Upper lobe of left lung (tissue), 6 donors: ENCODE measurements around the gene WDR48. TPM values are rescaled to one million over a fixed set of nuclear protein-coding genes. Genes with fewer than 3 reads are reported as not detected.

ENCODE experiments used
- ATAC-seq, 2 donors: fragments of 200-7000 bp; cut with Tn5 transposase; one replicate each; pipeline ENCODE4 v1.9.1; 2022; ENCODE audit warnings: mild to moderate bottlenecking in 2 of 2, moderate library complexity in 2 of 2; ENCODE audit not compliant: low FRiP score in 2 of 2
- DNase-seq, 2 donors: peaks; one replicate each; pipeline ENCODE4 v3.0.0-alpha.2; 2019 to 2020
- H3K27ac ChIP-seq, 4 donors: fragments of 200-600 bp; sonication (generic); one replicate each; pipeline ENCODE4 v1.5.1; 2016 to 2019
- H3K27me3 ChIP-seq, 4 donors: fragments of 200-600 bp; sonication (generic); one replicate each; pipeline ENCODE4 v1.5.1; 2017 to 2019
- H3K36me3 ChIP-seq, 4 donors: fragments of 200-600 bp; sonication (generic); one replicate each; pipeline ENCODE4 v1.5.1; 2016 to 2019
- H3K4me1 ChIP-seq, 4 donors: fragments of 200-600 bp; sonication (generic); one replicate each; pipeline ENCODE4 v1.5.1; 2018 to 2019
- H3K4me3 ChIP-seq, 4 donors: fragments of 200-600 bp; sonication (generic); one replicate each; pipeline ENCODE4 v1.5.1; 2017 to 2019; ENCODE audit warnings: mild to moderate bottlenecking in 2 of 4, moderate library complexity in 1 of 4
- H3K9me3 ChIP-seq, 4 donors: fragments of 200-600 bp; sonication (generic); one replicate each; pipeline ENCODE4 v1.5.1; 2018 to 2019
- CTCF ChIP-seq, 6 experiments: fragments of 450-650 bp in 4 of 6; fragments of 200-600 bp in 2 of 6; sonication (generic) in 2 of 6; IDR thresholded peaks; one replicate each; pipeline ENCODE4 v1.5.1; 2016 to 2019; ENCODE audit warnings: antibody characterized with exemption in 6 of 6
- EP300 ChIP-seq, 4 donors: sonication (generic); formaldehyde crosslinking; IDR thresholded peaks; one replicate each; pipeline ENCODE4 v1.5.1; 2017; ENCODE audit warnings: antibody characterized with exemption in 4 of 4, control low read depth in 2 of 4
- POLR2A ChIP-seq, 4 donors: fragments of 450-650 bp; IDR thresholded peaks; one replicate each; pipeline ENCODE4 v1.5.1; 2016 to 2017; ENCODE audit warnings: antibody characterized with exemption in 4 of 4, mild to moderate bottlenecking in 2 of 4
- POLR2AphosphoS5 ChIP-seq, 2 donors: sonication (generic); formaldehyde crosslinking; IDR thresholded peaks; one replicate each; pipeline ENCODE4 v1.5.1; 2017; ENCODE audit warnings: antibody characterized with exemption in 2 of 2
- WGBS, 2 donors: methylation state at CpG; one replicate each; pipeline ENCODE4 v1.1.5; 2017 to 2018; 5-methylcytosine and 5-hydroxymethylcytosine counted together
- total RNA-seq, 6 donors: library from RNA; depleted of rRNA in 4 of 6; stranded (reverse); fragments of >200 nt in 4 of 6; gene quantifications; one replicate each; pipeline versions ENCODE4 v1.1.0 to v1.2.1, GENCODE V29; 2016 to 2021
- donor health status: DM: no; HTN: no; CAD: no; lungs with moderate emphysema.
- donor health status: DM: no; HTN: yes; CAD: no; lungs with severe emphysema.

Gene WDR48
- total RNA-seq, 6 donors from 2014 or later = 9.7 to 30.2 (median 25.5) TPM

DNA sequence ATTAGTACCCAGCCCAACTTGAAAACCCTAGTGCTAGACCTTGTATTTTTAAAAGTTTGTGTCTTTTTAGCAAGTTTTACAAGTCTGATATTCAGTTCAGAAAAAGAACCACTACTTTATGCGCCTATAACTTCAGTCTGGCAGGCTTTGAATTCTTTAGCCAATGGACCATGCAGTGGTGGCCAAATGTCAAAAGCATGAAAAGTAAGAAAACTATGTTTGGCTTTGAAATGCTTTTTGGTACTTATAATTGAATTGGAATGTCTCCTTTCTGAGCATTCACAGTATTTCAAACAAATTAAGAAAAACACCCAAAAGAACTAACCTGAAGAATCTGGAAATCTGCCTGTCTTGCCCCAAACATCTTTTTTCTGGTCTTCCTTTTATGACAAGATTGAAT lies 12.8 kb downstream of the WDR48 start:
- Histone ChIP-seq H3K9me3 (no peaks in the 10 kb centered on the region), H3K4me3 (no peak overlapping the region), H3K4me1 (peaks cover 0 to 2% (median 0%) of the 10 kb centered on the region in 4 donors), H3K36me3 (peaks cover 0 to 43% (median 18%) of the 10 kb centered on the region in 4 donors), H3K27me3 (no peaks in the 10 kb centered on the region), H3K27ac (no peak overlapping the region)
- ATAC-seq (no peak), DNase-seq (no peak)
- 95 to 100% methylated on average over 1 of the region's 1 CpG for WGBS, 2 donors
- TF ChIP-seq CTCF (IDR thresholded peaks at IDR 0.05) (no peak), EP300 (IDR thresholded peaks at IDR 0.05) (no peak), POLR2A (IDR thresholded peaks at IDR 0.05) (no peak), POLR2AphosphoS5 (IDR thresholded peaks at IDR 0.05) (no peak)

DNA sequence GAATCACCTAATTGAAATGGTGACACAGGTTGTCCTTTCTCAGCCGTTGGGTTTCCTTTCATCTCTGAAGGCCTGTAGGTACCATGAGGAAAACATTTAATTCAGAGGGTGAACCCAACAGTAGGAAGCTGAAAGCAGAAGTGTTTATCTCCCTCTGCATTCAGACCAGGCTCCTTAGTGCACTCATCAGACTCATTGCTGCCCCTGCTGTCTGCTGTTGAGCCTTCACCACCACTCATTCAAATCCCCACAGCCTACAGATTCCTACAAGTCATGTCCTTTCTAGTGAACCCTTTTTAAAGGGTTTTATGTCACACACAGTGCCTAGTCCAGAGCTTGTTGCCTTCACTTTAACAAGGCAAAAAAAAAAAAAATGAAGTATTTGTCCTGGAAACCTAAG lies 13.4 kb downstream of the WDR48 start:
- DNase-seq = no peak

DNA sequence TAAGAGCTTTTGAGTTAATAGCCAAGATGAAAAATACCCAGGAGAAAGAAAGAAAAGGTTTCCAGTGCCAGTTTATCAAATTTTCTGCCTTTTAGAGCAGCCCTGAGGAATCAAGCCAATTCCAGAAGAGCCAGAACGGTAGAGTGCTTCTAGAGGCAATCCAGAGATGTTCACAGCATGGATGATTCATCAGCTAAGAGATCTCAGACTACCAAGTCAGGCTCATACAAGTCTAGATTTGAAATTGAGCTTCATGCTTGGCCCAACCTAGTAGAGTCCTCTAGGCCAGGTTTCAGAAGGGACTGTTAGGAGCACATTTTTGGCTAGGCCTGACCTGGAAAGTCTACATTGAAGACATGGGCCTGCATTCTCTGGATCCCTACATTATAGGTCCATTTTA lies 15.5 kb downstream of the WDR48 start:
- peaks cover 0 to 70% (median 20%) of the 10 kb centered on the region in 4 donors for H3K36me3 ChIP-seq
- no peak overlapping the region for H3K27ac ChIP-seq
- H3K4me3 ChIP-seq = no peak overlapping the region
- 65 to 81% methylated on average over 1 of the region's 1 CpG for WGBS, 2 donors
- H3K9me3 ChIP-seq = no peaks in the 10 kb centered on the region
- ATAC-seq (no peak), DNase-seq (no peak)
- H3K27me3 ChIP-seq = no peaks in the 10 kb centered on the region
- H3K4me1 ChIP-seq = peaks cover 0 to 2% (median 0%) of the 10 kb centered on the region in 4 donors
- TF ChIP-seq CTCF (IDR thresholded peaks at IDR 0.05) = no peak
- TF ChIP-seq EP300 (IDR thresholded peaks at IDR 0.05) = no peak
- TF ChIP-seq POLR2A (IDR thresholded peaks at IDR 0.05) = no peak
- TF ChIP-seq POLR2AphosphoS5 (IDR thresholded peaks at IDR 0.05) = no peak

More for the DNA sequence above, 13.4 kb downstream of the WDR48 start:
- Histone ChIP-seq H3K9me3 (no peaks in the 10 kb centered on the region), H3K36me3 (peaks cover 0 to 49% (median 18%) of the 10 kb centered on the region in 4 donors), H3K4me3 (no peak overlapping the region), H3K27ac (no peak overlapping the region), H3K4me1 (peaks cover 0 to 2% (median 0%) of the 10 kb centered on the region in 4 donors), H3K27me3 (no peaks in the 10 kb centered on the region)
- 23 to 38% methylated on average over 1 of the region's 1 CpG for WGBS, 2 donors
- peak in 1 of 2 donors; percentile 55 for ATAC-seq
- no peak for TF ChIP-seq POLR2AphosphoS5 (IDR thresholded peaks at IDR 0.05)
- TF ChIP-seq EP300 (IDR thresholded peaks at IDR 0.05) = no peak
- TF ChIP-seq CTCF (IDR thresholded peaks at IDR 0.05) = peak in 1 of 6 experiments; percentile 3

GRCh38 chr3:39068556-39068955 lies 16.7 kb downstream of the WDR48 start:
- Histone ChIP-seq H3K9me3 (no peaks in the 10 kb centered on the region), H3K27me3 (no peaks in the 10 kb centered on the region), H3K4me3 (no peak overlapping the region), H3K4me1 (peaks cover 0 to 2% (median 0%) of the 10 kb centered on the region in 4 donors), H3K27ac (no peak overlapping the region), H3K36me3 (peaks cover 0 to 77% (median 22%) of the 10 kb centered on the region in 4 donors)
- 60 to 81% methylated on average over 3 of the region's 3 CpGs for WGBS, 2 donors
- DNase-seq = no peak
- ATAC-seq = no peak
- TF ChIP-seq POLR2AphosphoS5 (IDR thresholded peaks at IDR 0.05) = no peak
- no peak for TF ChIP-seq EP300 (IDR thresholded peaks at IDR 0.05)
- no peak for TF ChIP-seq POLR2A (IDR thresholded peaks at IDR 0.05)
- no peak for TF ChIP-seq CTCF (IDR thresholded peaks at IDR 0.05)

- Histone ChIP-seq H3K4me1 (no peaks in the 10 kb centered on the region), H3K4me3 (no peak overlapping the region), H3K27ac (no peak overlapping the region), H3K36me3 (peaks cover 20 to 92% (median 40%) of the 10 kb centered on the region in 4 donors), H3K27me3 (no peaks in the 10 kb centered on the region), H3K9me3 (no peaks in the 10 kb centered on the region)
- TF ChIP-seq CTCF (IDR thresholded peaks at IDR 0.05) = no peak
- no peak for TF ChIP-seq POLR2A (IDR thresholded peaks at IDR 0.05)
- no peak for TF ChIP-seq POLR2AphosphoS5 (IDR thresholded peaks at IDR 0.05)
- no peak for TF ChIP-seq EP300 (IDR thresholded peaks at IDR 0.05)
- DNase-seq (no peak), ATAC-seq (no peak)
- 91 to 92% methylated on average over 10 of the region's 10 CpGs for WGBS, 2 donors
These were observed 24.1 kb downstream of the WDR48 start for GRCh38 chr3:39075910-39076309.
